ENCODE results near the gene PLS3. TPM values are rescaled to one million over a fixed set of nuclear protein-coding genes. Genes with fewer than 3 reads are reported as not detected.
"Not testable (repeated sequence)": the region's sequence is repeated elsewhere in the genome, so short reads cannot be mapped to it uniquely, and the experiment has no call there.

Gene PLS3
- total RNA-seq, 1 experiment from 2014 or later = 169 TPM

GRCh38 chrX:115535421-115535820 is 25.6 kb upstream of the PLS3 start:
- Mint-ChIP-seq H3K9me3 (ENCODE audit: low read depth, unreplicated experiment) (no peaks in the 10 kb centered on the region), H3K4me1 (ENCODE audit: low read depth, unreplicated experiment) (peaks cover 9% of the 10 kb centered on the region), H3K27me3 (ENCODE audit: unreplicated experiment) (no peaks in the 10 kb centered on the region), H3K4me3 (ENCODE audit: low read depth, unreplicated experiment) (no peak overlapping the region), H3K36me3 (ENCODE audit: insufficient read depth, unreplicated experiment) (no peaks in the 10 kb centered on the region), H3K27ac (ENCODE audit: unreplicated experiment) (no peak overlapping the region)
- BruUV-seq (replicated peaks) = no TSS peak
- intact Hi-C loops (cut with micrococcal nuclease; ENCODE audit: unreplicated experiment) = no loop called here
- TF ChIP-seq CTCF (IDR thresholded peaks at IDR 0.05; ENCODE audit: unreplicated experiment) = no peak
- no peak for DNase-seq
- CTCF ChIA-PET = no interaction called here

DNA sequence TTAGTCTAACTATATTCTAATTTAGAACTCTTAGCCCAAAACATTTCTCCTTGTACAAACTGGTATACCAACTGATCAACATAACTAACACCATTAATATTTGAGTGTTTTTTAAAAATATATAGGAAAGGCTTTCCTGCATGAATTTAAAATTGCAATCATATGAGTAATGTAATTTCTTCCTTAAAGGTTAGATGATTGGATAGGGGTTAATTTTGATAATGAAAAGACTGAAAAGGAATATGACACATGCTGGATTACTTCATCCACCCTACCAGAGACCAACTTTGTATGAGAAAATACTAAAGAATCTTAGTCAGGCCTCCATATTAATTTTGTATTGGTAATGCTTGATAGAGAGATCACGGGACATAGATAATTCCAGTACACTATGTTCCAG is 25.1 kb upstream of the PLS3 start:
- no peaks in the 10 kb centered on the region for H3K9me3 Mint-ChIP-seq (ENCODE audit: low read depth, unreplicated experiment)
- no peak overlapping the region for H3K4me3 Mint-ChIP-seq (ENCODE audit: low read depth, unreplicated experiment)
- H3K27me3 Mint-ChIP-seq (ENCODE audit: unreplicated experiment) = no peaks in the 10 kb centered on the region
- CTCF ChIA-PET = no interaction called here
- peaks cover 9% of the 10 kb centered on the region for H3K4me1 Mint-ChIP-seq (ENCODE audit: low read depth, unreplicated experiment)
- no peak overlapping the region for H3K27ac Mint-ChIP-seq (ENCODE audit: unreplicated experiment)
- no peak for DNase-seq
- intact Hi-C loops (cut with micrococcal nuclease; ENCODE audit: unreplicated experiment) = no loop called here
- BruUV-seq (replicated peaks) = no TSS peak
- no peak for TF ChIP-seq CTCF (IDR thresholded peaks at IDR 0.05; ENCODE audit: unreplicated experiment)
- no peaks in the 10 kb centered on the region for H3K36me3 Mint-ChIP-seq (ENCODE audit: insufficient read depth, unreplicated experiment)

DNA sequence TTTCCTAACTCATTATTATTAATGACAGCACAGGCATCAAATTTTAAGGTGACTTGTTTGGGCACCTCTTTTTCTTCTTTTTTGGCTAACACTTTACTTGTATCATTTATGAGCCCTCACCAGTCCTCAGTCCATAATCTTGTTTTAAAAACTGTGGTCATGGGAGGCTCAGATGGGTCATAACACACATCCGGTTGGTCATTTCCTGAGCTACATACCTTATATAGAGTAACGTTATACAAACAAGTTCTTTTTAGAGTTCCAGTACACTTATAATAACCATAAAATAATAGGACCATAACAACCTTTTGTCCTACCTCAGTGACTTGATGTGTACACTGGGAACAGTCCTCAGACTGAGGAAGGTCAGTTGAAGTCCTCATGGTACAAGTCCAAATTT is 21.1 kb upstream of the PLS3 start:
- Mint-ChIP-seq H3K36me3 (ENCODE audit: insufficient read depth, unreplicated experiment) (no peaks in the 10 kb centered on the region), H3K9me3 (ENCODE audit: low read depth, unreplicated experiment) (no peaks in the 10 kb centered on the region), H3K4me3 (ENCODE audit: low read depth, unreplicated experiment) (no peak overlapping the region), H3K27me3 (ENCODE audit: unreplicated experiment) (no peaks in the 10 kb centered on the region), H3K27ac (ENCODE audit: unreplicated experiment) (no peak overlapping the region), H3K4me1 (ENCODE audit: low read depth, unreplicated experiment) (peaks cover 9% of the 10 kb centered on the region)
- intact Hi-C loops (cut with micrococcal nuclease; ENCODE audit: unreplicated experiment) = no loop called here
- DNase-seq = no peak
- CTCF ChIA-PET = no interaction called here
- no TSS peak for BruUV-seq (replicated peaks)
- no peak for TF ChIP-seq CTCF (IDR thresholded peaks at IDR 0.05; ENCODE audit: unreplicated experiment)

- CTCF ChIA-PET; H3K4me1 Mint-ChIP-seq (ENCODE audit: low read depth, unreplicated experiment); intact Hi-C loops (cut with micrococcal nuclease; ENCODE audit: unreplicated experiment); H3K36me3 Mint-ChIP-seq (ENCODE audit: insufficient read depth, unreplicated experiment); H3K27me3 Mint-ChIP-seq (ENCODE audit: unreplicated experiment); DNase-seq; BruUV-seq (replicated peaks); H3K27ac Mint-ChIP-seq (ENCODE audit: unreplicated experiment); H3K9me3 Mint-ChIP-seq (ENCODE audit: low read depth, unreplicated experiment); H3K4me3 Mint-ChIP-seq (ENCODE audit: low read depth, unreplicated experiment): not testable (repeated sequence)
Observed at GRCh38 chrX:115541045-115541444, 19.9 kb upstream of the PLS3 start.

- TF ChIP-seq CTCF (IDR thresholded peaks at IDR 0.05; ENCODE audit: unreplicated experiment) = no peak
- Mint-ChIP-seq H3K4me3 (ENCODE audit: low read depth, unreplicated experiment) (no peak overlapping the region), H3K9me3 (ENCODE audit: low read depth, unreplicated experiment) (no peaks in the 10 kb centered on the region), H3K4me1 (ENCODE audit: low read depth, unreplicated experiment) (peaks cover 9% of the 10 kb centered on the region), H3K27ac (ENCODE audit: unreplicated experiment) (no peak overlapping the region), H3K27me3 (ENCODE audit: unreplicated experiment) (no peaks in the 10 kb centered on the region), H3K36me3 (ENCODE audit: insufficient read depth, unreplicated experiment) (no peaks in the 10 kb centered on the region)
- DNase-seq = peak; percentile 7
- no TSS peak for BruUV-seq (replicated peaks)
- CTCF ChIA-PET = interaction anchor here (0.6 kb wide), 1 partner anchor 10 kb away, joined by 4 read pairs; no protein-coding TSS in a partner anchor
- intact Hi-C loops (cut with micrococcal nuclease; ENCODE audit: unreplicated experiment) = loop anchor here (5.0 kb wide), 1 partner anchor 215 kb away; no protein-coding TSS in a partner anchor
Observed at GRCh38 chrX:115547448-115547847, 13.5 kb upstream of the PLS3 start.
